Amniotic stem cell (primary cell): ENCODE data around the gene ZNF25.
"Not testable (repeated sequence)": the region's sequence is repeated elsewhere in the genome, so short reads cannot be mapped to it uniquely, and the experiment has no call there.

Experiments used
- DNase-seq: peaks from one replicate; lab custom pipeline; 2025; lab: John Stamatoyannopoulos, UW

ZNF25 gene

DNA sequence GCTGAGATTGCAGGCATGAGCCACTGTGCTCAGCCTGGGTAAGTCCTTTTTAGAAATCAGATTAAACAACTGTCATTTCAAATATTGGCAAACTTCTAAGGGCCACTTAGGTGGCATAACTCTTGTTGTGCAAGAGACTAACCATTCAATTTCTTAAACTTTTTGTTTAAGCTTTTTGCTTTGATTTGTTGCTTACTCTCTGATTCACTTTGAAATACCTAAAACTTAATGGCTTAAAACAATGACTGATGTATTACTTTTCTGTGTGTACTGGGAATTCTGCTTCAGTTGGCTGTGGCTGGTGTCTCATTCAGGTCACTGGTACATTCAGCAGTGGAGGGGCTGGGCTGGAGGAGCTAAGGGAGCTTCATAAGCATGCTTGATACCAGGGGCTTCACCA, 28.9 kb downstream of the ZNF25 start:
- no peak for DNase-seq

DNA sequence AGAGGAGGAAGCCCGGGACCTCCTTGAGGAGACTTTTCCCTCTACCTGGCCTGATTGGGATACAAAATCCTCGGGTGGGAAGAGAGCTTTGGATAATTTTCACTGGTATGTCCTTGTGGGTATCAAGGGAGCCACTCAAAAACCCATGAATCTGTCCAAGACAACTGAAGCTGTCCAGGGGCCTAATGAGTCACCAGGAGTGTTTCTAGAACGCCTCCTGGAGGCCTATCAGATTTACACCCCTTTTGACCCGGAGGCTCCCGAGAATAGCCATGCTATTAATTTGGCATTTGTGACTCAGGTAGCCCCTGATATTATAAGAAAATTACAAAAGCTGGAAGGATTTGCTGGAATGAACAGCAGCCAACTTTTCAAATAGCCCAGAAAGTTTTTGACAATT, 38.6 kb downstream of the ZNF25 start:
- no peak for DNase-seq

DNA sequence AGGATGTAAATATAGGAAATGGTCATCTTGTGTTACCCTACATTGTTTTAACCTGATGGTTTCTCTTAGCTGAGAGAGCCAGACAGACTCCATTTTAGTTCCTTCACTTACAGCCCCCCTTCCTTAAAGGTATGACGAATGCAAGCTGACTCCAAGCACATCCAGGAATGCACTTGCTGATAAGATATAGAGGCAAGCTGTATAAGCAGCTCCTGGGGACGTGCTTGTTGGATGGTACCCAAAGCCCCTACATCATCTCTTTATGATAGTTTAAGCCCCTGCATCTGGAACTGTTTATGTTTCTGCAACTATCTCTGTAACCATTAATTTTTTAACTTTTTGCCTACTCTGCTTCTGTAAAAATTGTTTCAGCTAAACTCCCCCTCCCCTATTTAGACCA, 41.7 kb downstream of the ZNF25 start:
- no peak for DNase-seq

DNA sequence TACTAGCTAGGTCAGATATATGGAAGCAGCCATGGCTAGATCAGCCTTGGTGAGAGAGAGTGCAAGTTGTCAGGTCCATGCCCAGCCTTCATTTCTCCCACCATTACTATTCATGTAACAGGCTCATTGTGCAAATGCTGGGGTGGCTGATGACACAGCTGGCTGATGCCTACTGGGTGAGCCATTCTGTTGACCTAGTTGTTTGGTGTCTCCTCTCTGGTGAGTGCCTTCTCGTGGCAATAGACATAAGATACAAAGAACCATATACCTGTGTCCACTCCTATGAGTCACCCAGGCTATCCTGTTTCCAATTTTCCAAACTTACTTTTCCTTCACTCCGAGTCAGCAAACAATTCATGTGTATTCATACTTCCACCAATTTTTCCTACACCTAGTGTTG, 46.0 kb downstream of the ZNF25 start:
- DNase-seq = no peak

DNA sequence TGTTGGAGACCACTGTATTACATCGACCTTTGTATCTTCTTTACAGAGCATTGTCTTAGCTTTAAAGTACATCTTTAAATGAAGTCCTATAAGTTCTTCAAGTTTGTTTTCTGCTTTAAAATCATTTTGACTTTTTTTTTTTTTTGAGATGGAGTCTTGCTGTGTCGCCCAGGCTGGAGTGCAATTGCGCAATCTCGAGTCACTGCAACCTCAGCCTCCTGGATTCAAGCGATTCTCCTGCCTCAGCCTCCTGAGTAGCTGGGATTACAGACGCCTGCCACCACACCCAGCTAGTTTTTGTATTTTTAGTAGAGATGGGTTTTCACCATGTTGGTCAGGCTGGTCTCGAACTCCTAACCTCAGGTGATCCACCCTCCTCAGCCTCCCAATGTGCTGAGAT, 68.3 kb downstream of the ZNF25 start:
- DNase-seq = not testable (repeated sequence)

DNA sequence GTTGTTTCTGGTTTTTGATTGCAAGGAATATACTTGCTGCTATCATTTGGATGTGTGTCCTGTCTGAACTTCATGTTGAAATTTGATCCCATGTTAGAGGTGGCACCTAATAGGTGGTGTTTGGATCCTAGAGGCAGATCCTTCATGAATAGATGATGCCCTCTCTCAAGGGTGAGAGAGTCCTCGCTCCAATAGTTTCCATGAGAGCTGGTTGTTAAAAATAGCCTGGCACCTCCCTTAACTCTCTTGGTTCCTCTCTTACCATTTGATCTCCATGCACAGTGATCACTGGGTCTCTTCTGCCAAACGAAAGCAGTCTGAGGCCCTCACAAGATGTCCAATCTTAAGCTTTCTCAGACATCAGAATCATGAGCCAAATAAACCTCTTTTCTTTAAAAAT, 70.1 kb downstream of the ZNF25 start:
- no peak for DNase-seq
